VCaP (cell line): ENCODE measurements around the gene NKX2-2.

ENCODE experiments used
- H3K27ac ChIP-seq: fragments of 450-650 bp; 2 replicates; pipeline ENCODE4 v1.5.1; 2017
- TF ChIP-seq, protein P1 (sequence below): fragments of 450-650 bp; conservative IDR thresholded peaks from 2 replicates; pipeline ENCODE4 v1.5.1; 2017; ENCODE audit warnings: mild to moderate bottlenecking, moderate library complexity

Gene NKX2-2

GRCh38 chr20:21505810-21506530 is 7.9 kb downstream of the NKX2-2 start:
- H3K27ac ChIP-seq: peak overlapping the region; percentile 82
- TF ChIP-seq, protein P1, sequence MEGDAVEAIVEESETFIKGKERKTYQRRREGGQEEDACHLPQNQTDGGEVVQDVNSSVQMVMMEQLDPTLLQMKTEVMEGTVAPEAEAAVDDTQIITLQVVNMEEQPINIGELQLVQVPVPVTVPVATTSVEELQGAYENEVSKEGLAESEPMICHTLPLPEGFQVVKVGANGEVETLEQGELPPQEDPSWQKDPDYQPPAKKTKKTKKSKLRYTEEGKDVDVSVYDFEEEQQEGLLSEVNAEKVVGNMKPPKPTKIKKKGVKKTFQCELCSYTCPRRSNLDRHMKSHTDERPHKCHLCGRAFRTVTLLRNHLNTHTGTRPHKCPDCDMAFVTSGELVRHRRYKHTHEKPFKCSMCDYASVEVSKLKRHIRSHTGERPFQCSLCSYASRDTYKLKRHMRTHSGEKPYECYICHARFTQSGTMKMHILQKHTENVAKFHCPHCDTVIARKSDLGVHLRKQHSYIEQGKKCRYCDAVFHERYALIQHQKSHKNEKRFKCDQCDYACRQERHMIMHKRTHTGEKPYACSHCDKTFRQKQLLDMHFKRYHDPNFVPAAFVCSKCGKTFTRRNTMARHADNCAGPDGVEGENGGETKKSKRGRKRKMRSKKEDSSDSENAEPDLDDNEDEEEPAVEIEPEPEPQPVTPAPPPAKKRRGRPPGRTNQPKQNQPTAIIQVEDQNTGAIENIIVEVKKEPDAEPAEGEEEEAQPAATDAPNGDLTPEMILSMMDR: peak; percentile 99

DNA sequence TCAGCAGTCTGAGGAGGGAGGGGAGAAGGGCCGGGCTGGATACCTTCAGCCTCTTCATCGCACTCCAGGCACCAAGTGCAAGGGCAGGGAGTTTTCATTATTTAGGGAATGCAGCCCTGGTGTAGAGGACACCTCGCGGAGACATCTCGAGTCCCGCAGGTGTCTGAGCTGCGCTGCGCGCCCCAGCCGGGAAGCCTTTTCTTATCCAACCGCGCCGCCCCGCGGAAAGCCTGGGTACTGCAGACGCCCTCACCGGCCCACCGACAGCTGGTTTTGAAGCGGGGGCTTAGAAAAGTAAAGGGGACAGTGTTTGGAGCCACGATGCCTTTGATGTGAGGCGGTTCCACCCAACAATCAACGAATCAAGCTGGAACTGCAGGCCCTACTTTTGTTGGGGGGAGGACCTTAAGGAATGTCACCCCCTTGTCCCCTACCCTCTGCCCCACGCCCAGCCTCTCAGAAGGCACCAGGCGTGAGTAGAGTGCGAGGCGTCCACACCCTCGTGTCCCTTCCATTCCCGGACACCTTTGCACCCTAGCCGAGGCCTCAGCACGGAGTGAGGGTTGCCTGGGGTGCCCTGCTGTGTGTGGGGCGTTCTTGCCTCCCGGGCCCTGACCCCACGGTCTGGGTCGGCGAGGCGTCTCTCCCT is 8.6 kb downstream of the NKX2-2 start:
- TF ChIP-seq, protein P1: peak; percentile 96
- peak overlapping the region; percentile 82 for H3K27ac ChIP-seq

GRCh38 chr20:21504323-21504722 is 9.5 kb downstream of the NKX2-2 start:
- H3K27ac ChIP-seq: no peak overlapping the region
- TF ChIP-seq, protein P1: no peak

GRCh38 chr20:21503345-21503744 is 10.5 kb downstream of the NKX2-2 start:
- no peak overlapping the region for H3K27ac ChIP-seq
- TF ChIP-seq, protein P1: no peak

GRCh38 chr20:21501184-21501583 is 12.7 kb downstream of the NKX2-2 start:
- TF ChIP-seq, protein P1: no peak
- no peak overlapping the region for H3K27ac ChIP-seq

DNA sequence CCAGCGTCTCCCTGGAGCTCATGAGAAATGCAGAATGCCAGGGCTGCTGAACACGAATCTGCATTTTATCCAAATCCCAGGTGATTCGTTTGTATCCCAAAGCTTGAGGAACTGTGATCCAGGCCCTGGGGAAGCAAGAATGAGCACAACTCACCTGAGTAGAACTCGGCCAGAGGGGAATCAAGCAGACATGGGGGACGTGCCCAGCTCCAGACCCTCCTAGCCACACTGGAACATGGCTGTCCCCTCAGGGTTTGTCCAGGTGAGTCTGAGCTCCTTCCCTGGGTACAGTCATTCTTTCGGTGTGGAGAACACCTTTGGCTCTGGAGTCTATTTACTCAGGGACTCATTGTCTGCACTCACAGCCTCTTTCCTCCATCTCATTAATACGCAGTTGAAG is 13.3 kb downstream of the NKX2-2 start:
- TF ChIP-seq, protein P1: no peak
- no peak overlapping the region for H3K27ac ChIP-seq

DNA sequence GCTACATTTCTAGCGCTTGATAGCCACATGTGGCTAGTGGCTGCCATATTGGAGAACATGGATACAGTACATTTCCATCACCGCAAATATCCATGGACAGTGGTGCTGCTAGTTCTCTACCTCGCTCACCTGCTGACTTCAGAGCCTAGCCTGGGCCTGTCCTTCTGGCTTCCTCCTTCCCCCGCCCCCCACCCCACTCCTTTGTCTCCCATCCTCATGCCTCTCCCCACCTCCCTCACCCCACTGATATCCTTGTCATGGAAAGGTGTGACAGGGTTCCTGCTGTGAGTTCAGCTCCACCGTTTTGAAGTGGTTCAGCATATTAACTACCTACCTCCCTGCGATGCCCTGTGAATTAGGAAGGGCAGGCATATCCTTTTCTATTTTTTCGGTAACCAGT is 14.2 kb downstream of the NKX2-2 start:
- H3K27ac ChIP-seq: no peak overlapping the region
- TF ChIP-seq, protein P1: no peak
